H1 (cell line): Measurements from ENCODE around the gene HSD11B1L. TPM values are rescaled to one million over a fixed set of nuclear protein-coding genes. Genes with fewer than 3 reads are reported as not detected.
"Not testable (repeated sequence)": the region's sequence is repeated elsewhere in the genome, so short reads cannot be mapped to it uniquely, and the experiment has no call there.

Experiments used
- CTCF ChIA-PET: fragments of 300-600 bp; sonication (Branson Sonifier 250); formaldehyde crosslinking; loops from one replicate; lab custom pipeline; 2021; ENCODE audit not compliant: partially characterized antibody; lab: Charles Lee
- POLR2A ChIA-PET: fragments of 300-600 bp; sonication (Branson Sonifier 250); formaldehyde crosslinking; loops from one replicate; lab custom pipeline; 2021; ENCODE audit warnings: inconsistent platforms; ENCODE audit not compliant: partially characterized antibody; lab: Charles Lee
- DNase-seq, 2 experiments: peaks; one replicate each; pipeline versions ENCODE4 v3.0.0 to v3.0.0-alpha.2; 2010 to 2022; ENCODE audit warnings: low spot score in 2 of 2, low read depth in 1 of 2, mixed read lengths in 1 of 2
- FAIRE-seq: peaks from 2 replicates; lab custom pipeline; 2011; peaks lifted over from hg19 to GRCh38; lab: Jason Lieb, UNC
- H2AFZ ChIP-seq: 2 replicates; pipeline ENCODE4 v1.8.1; 2012; ENCODE audit warnings: low read length, inconsistent platforms
- H2AK5ac ChIP-seq: 2 replicates; pipeline ENCODE4 v1.6.1; 2013; ENCODE audit warnings: low read depth, low read length
- H2BK120ac ChIP-seq: replicated peaks from 2 replicates; pipeline ENCODE3; 2013; ENCODE audit warnings: low read depth, low read length, inconsistent platforms
- H2BK12ac ChIP-seq: 2 replicates; pipeline ENCODE4 v1.6.1; 2013; ENCODE audit warnings: low read depth, low read length
- H2BK15ac ChIP-seq: 2 replicates; pipeline ENCODE4 v1.6.1; 2013; ENCODE audit warnings: low read length
- H2BK20ac ChIP-seq: 2 replicates; pipeline ENCODE4 v1.6.1; 2013; ENCODE audit warnings: low read length
- H2BK5ac ChIP-seq: 2 replicates; pipeline ENCODE4 v1.6.1; 2013; ENCODE audit warnings: low read depth, low read length
- H3K14ac ChIP-seq: 2 replicates; pipeline ENCODE4 v1.6.1; 2013; ENCODE audit warnings: inconsistent platforms; ENCODE audit not compliant: insufficient read length
- H3K18ac ChIP-seq: 2 replicates; pipeline ENCODE4 v1.6.1; 2013; ENCODE audit warnings: low read length; ENCODE audit errors: extremely low read depth
- H3K23ac ChIP-seq: 2 replicates; pipeline ENCODE4 v1.6.1; 2013; ENCODE audit warnings: inconsistent platforms; ENCODE audit not compliant: insufficient read length
- H3K23me2 ChIP-seq: 2 replicates; pipeline ENCODE4 v1.6.1; 2013; ENCODE audit warnings: low read depth, low read length
- H3K27ac ChIP-seq: 2 replicates; pipeline ENCODE4 v1.6.1; 2011; ENCODE audit warnings: low read depth, low read length, inconsistent platforms
- H3K27me3 ChIP-seq, 4 experiments: replicated peaks in 1 of 4; 1 replicate in 1 of 4; 2 replicates in 3 of 4; pipeline versions ENCODE4 v1.6.1 to v1.8.1; 2011 to 2013; ENCODE audit warnings: low read length in 3 of 4, mild to moderate bottlenecking in 3 of 4, inconsistent platforms in 2 of 4, mixed read lengths in 2 of 4, moderate library complexity in 1 of 4; ENCODE audit not compliant: control insufficient read depth in 3 of 4, insufficient read depth in 3 of 4; ENCODE audit errors: extremely low read depth in 1 of 4
- H3K36me3 ChIP-seq, 4 experiments: 2 replicates each; pipeline versions ENCODE4 v1.6.1 to v1.8.1; 2011 to 2013; ENCODE audit warnings: mild to moderate bottlenecking in 4 of 4, low read length in 3 of 4, moderate library complexity in 2 of 4, control low read depth in 1 of 4, inconsistent platforms in 1 of 4; ENCODE audit not compliant: insufficient read depth in 4 of 4, control insufficient read depth in 2 of 4
- H3K4ac ChIP-seq: replicated peaks from 2 replicates; pipeline ENCODE3; 2013; ENCODE audit warnings: low read length, low read depth, mixed read lengths, inconsistent platforms; ENCODE audit not compliant: insufficient read length
- H3K4me1 ChIP-seq, 4 experiments: replicated peaks in 1 of 4; 1 replicate in 1 of 4; 2 replicates in 3 of 4; pipeline versions ENCODE4 v1.6.1 to v1.8.1; 2011 to 2013; ENCODE audit warnings: low read length in 3 of 4, inconsistent platforms in 2 of 4, mixed read lengths in 1 of 4; ENCODE audit not compliant: insufficient read depth in 4 of 4, control insufficient read depth in 3 of 4
- H3K4me2 ChIP-seq, 2 experiments: 2 replicates each; pipeline versions ENCODE4 v1.6.1 to v1.8.1; 2011 to 2013; ENCODE audit warnings: low read depth in 2 of 2, low read length in 2 of 2, control low read depth in 1 of 2, inconsistent platforms in 1 of 2, mild to moderate bottlenecking in 1 of 2; ENCODE audit not compliant: insufficient read depth in 1 of 2
- H3K4me3 ChIP-seq, 4 experiments: fragments of 200-600, 300-600 bp in 1 of 4; sonication (generic), shearing (Covaris generic), sonication (Bioruptor Twin) in 1 of 4; 2 replicates each; pipeline versions ENCODE4 v1.5.1 to v1.8.1; 2011 to 2016; ENCODE audit warnings: low read length in 4 of 4, low read depth in 3 of 4, control low read depth in 2 of 4, inconsistent platforms in 2 of 4, mild to moderate bottlenecking in 2 of 4, mixed read lengths in 1 of 4, moderate library complexity in 1 of 4; ENCODE audit not compliant: insufficient read depth in 2 of 4; ENCODE audit errors: extremely low read depth in 1 of 4
- H3K56ac ChIP-seq: replicated peaks from 2 replicates; pipeline ENCODE3; 2013; ENCODE audit warnings: low read depth, mild to moderate bottlenecking, mixed read lengths, low read length, inconsistent platforms; ENCODE audit not compliant: insufficient read length
- H3K79me1 ChIP-seq: 2 replicates; pipeline ENCODE4 v1.6.1; 2013; ENCODE audit warnings: low read depth, low read length, control low read depth
- H3K79me2 ChIP-seq, 2 experiments: 2 replicates each; pipeline versions ENCODE4 v1.6.1 to v1.8.1; 2012 to 2013; ENCODE audit warnings: low read length in 2 of 2, mild to moderate bottlenecking in 2 of 2, inconsistent platforms in 1 of 2; ENCODE audit not compliant: insufficient read depth in 2 of 2, control insufficient read depth in 1 of 2
- H3K9ac ChIP-seq, 4 experiments: replicated peaks in 1 of 4; 1 replicate in 1 of 4; 2 replicates in 3 of 4; pipeline versions ENCODE4 v1.6.1 to v1.8.1; 2011 to 2013; ENCODE audit warnings: low read depth in 3 of 4, low read length in 3 of 4, control low read depth in 2 of 4, mild to moderate bottlenecking in 2 of 4, moderate library complexity in 2 of 4, inconsistent platforms in 1 of 4; ENCODE audit errors: extremely low read depth in 1 of 4
- H3K9me3 ChIP-seq, 2 experiments: 2 replicates each; pipeline versions ENCODE4 v1.6.1 to v1.8.1; 2012 to 2013; ENCODE audit warnings: mild to moderate bottlenecking in 2 of 2, moderate library complexity in 2 of 2, control low read depth in 1 of 2, inconsistent platforms in 1 of 2, low read depth in 1 of 2, low read length in 1 of 2, mixed read lengths in 1 of 2; ENCODE audit not compliant: insufficient read depth in 2 of 2
- H4K20me1 ChIP-seq, 2 experiments: replicated peaks in 1 of 2; 2 replicates each; pipeline versions ENCODE3 to v1.8.1; 2011 to 2013; ENCODE audit warnings: inconsistent platforms in 2 of 2, low read length in 2 of 2, mild to moderate bottlenecking in 1 of 2; ENCODE audit not compliant: insufficient read depth in 2 of 2, control insufficient read depth in 1 of 2
- H4K5ac ChIP-seq: 2 replicates; pipeline ENCODE4 v1.6.1; 2013; ENCODE audit warnings: low read length, low read depth, mixed read lengths, inconsistent platforms; ENCODE audit not compliant: insufficient read length
- H4K8ac ChIP-seq: 2 replicates; pipeline ENCODE4 v1.8.0; 2013; ENCODE audit warnings: mild to moderate bottlenecking, moderate library complexity, low read length, inconsistent platforms; ENCODE audit not compliant: insufficient read depth; ENCODE audit errors: extremely low read depth
- H4K91ac ChIP-seq: replicated peaks from 2 replicates; pipeline ENCODE3; 2013; ENCODE audit warnings: low read length, mixed read lengths, inconsistent platforms; ENCODE audit not compliant: insufficient read length
- GTF2F1 ChIP-seq: IDR thresholded peaks from 2 replicates; pipeline ENCODE4 v1.6.1; 2012; ENCODE audit warnings: low read depth, low read length, improper control_type of control experiment, borderline replicate concordance
- SP1 ChIP-seq: IDR thresholded peaks from 2 replicates; pipeline ENCODE4 v1.6.1; 2011; ENCODE audit warnings: low read depth, low read length
- WGBS, 2 experiments: shearing (Covaris generic) in 1 of 2; methylation state at CpG; one replicate each; pipeline versions ENCODE4 v1.1.6 to v1.1.7; 2013 to 2015; ENCODE audit warnings: low lambda C conversion rate in 2 of 2, mixed read lengths in 2 of 2, inconsistent platforms in 1 of 2, low coverage in 1 of 2, missing lambda C conversion rate in 1 of 2; ENCODE audit not compliant: insufficient replicate concordance in 2 of 2, insufficient coverage in 1 of 2, insufficient read length in 1 of 2; ENCODE audit errors: extremely low coverage in 1 of 2, missing lambda C conversion rate in 1 of 2; 5-methylcytosine and 5-hydroxymethylcytosine counted together
- polyA plus RNA-seq, 7 experiments: library from polyadenylated mRNA; depleted of rRNA in 3 of 7; stranded (reverse) in 5 of 7; unstranded in 2 of 7; fragments of >200 nt in 5 of 7; fragments of 200-250 nt in 2 of 7; gene quantifications; 1 replicate in 5 of 7; 2 replicates in 1 of 7; 4 replicates in 1 of 7; pipeline versions ENCODE4 v1.2.1 to v1.2.3, GENCODE V29; 2011 to 2013; ENCODE audit warnings: missing spikeins in 2 of 7, mixed read lengths in 2 of 7
- total RNA-seq: library from RNA; stranded (reverse); fragmentation: NEBNext Ultra II Directional; extraction: Animal tissue kit (Norgen Biotek cat#: 25700); gene quantifications from 2 replicates; pipeline ENCODE4 v1.2.1, GENCODE V29; 2021

HSD11B1L gene
- total and polyA plus RNA-seq, 2 of the 8 experiments (the other 6 are each of a cell fraction or from before 2014, with no cell fraction given) = 8.2 to 20.6 TPM

DNA sequence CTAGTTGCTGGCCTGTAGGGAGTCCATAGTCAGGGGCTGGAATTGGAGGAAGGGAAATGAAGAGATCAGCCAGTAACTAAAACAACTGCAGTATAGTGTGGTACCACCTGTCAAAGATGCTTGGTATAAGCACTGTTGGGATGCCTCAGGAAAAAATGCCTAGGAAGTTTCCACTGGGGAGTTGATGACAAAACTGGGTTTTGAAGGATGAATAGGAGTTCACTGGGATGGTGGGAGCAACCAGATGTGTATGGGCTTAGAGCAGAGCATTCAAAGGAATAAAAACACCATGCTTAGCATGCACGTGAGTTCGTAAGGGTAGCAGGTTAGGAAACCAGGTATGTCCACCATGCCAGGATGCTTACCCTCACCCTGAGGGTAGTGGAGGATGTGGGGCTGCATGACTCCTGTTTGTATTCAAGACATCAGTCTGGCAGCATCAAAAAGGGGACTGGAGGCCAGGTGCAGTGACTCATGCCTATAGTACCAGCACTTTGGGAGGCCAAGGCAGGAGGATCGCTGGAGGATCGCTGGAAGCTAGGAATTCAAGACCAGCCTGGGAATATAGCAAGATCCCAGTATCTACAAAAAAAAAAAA, 46.7 kb downstream of the HSD11B1L start (continued):
- TF ChIP-seq GTF2F1 = no peak
- no peak for TF ChIP-seq SP1

- 100% methylated on average over 2 of the region's 2 CpGs; no CpG with 5 or more reads in 1 of the 2 experiments for WGBS, 2 experiments
- not testable (repeated sequence) for FAIRE-seq, H3K9me3 ChIP-seq, H3K4ac ChIP-seq, H3K23me2 ChIP-seq, H3K4me1 ChIP-seq, H3K18ac ChIP-seq, H2AFZ ChIP-seq, H3K14ac ChIP-seq, H2BK15ac ChIP-seq, H2BK120ac ChIP-seq, H3K4me3 ChIP-seq, H2AK5ac ChIP-seq, H4K91ac ChIP-seq, H3K23ac ChIP-seq, H2BK20ac ChIP-seq, DNase-seq, H3K4me2 ChIP-seq, H3K79me1 ChIP-seq, H3K27ac ChIP-seq, H3K36me3 ChIP-seq, H3K56ac ChIP-seq, H3K27me3 ChIP-seq, H3K79me2 ChIP-seq, H4K8ac ChIP-seq, H4K20me1 ChIP-seq, H2BK12ac ChIP-seq, H3K9ac ChIP-seq, H4K5ac ChIP-seq, H2BK5ac ChIP-seq
- ChIA-PET POLR2A (interaction anchor here (0.8 to 2.1 kb wide), 4 partner anchors 13 to 42 kb away, joined by 3 to 12 read pairs (median 4); partner anchors contain the start of genes CATSPERD and LONP1), CTCF (interaction anchor here (0.7 kb wide), 1 partner anchor 427 kb away, joined by 4 read pairs; no protein-coding TSS in a partner anchor)
Observed at GRCh38 chr19:5733172-5733571, 52.3 kb downstream of the HSD11B1L start.
